GM12864 (cell line): Measurements from ENCODE around the gene TMEM208.

Experiments
- DNase-seq: peaks from one replicate; pipeline ENCODE4 v3.0.0-alpha.2; 2011; ENCODE audit warnings: low read depth
- H3K4me3 ChIP-seq: 2 replicates; pipeline ENCODE4 v1.5.1; 2011; ENCODE audit warnings: mild to moderate bottlenecking, low read depth, low read length, control low read depth
- TF ChIP-seq, protein P1 (sequence below): IDR thresholded peaks from 2 replicates; pipeline ENCODE4 v1.5.1; 2011; ENCODE audit warnings: low read depth, mild to moderate bottlenecking, moderate library complexity, low read length, control low read depth, inconsistent platforms; ENCODE audit errors: missing control alignments

The TMEM208 gene

DNA sequence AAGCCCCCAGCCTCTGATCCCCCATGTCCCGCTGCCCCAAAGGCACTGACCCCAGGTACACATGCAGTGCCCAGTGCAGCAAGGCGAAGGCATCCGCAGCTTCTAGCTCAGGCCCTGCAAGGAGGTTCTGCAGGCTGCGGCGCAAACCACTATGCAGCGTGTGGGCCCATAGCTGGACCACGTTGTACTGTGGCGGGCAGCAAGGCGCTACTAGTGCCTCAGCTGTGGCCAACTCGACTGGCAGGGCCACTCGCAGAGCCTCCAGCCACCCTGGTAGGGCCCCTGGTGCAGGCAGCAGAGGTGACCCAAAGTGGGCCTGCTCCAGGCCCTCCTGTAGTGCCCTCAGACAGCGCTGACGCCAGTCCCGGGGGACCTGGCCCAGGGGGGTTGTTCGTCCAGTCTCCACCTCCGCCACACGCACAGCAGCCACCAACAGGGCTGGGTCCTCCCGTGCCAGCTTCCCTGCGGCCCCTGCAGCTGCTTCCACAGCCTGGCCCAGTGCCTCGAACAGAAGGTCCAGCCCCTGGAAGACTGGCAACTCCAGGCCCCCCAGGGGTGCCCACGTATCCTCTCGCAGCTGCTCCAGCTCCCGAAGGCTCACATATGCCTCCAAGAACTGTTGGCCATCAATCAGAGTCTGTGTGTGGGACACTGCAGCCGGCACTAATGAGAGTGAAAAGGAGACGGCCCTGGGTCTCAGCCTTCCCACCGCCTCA is 39.6 kb upstream of the TMEM208 start:
- TF ChIP-seq, protein P1, sequence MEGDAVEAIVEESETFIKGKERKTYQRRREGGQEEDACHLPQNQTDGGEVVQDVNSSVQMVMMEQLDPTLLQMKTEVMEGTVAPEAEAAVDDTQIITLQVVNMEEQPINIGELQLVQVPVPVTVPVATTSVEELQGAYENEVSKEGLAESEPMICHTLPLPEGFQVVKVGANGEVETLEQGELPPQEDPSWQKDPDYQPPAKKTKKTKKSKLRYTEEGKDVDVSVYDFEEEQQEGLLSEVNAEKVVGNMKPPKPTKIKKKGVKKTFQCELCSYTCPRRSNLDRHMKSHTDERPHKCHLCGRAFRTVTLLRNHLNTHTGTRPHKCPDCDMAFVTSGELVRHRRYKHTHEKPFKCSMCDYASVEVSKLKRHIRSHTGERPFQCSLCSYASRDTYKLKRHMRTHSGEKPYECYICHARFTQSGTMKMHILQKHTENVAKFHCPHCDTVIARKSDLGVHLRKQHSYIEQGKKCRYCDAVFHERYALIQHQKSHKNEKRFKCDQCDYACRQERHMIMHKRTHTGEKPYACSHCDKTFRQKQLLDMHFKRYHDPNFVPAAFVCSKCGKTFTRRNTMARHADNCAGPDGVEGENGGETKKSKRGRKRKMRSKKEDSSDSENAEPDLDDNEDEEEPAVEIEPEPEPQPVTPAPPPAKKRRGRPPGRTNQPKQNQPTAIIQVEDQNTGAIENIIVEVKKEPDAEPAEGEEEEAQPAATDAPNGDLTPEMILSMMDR = no peak
- DNase-seq = no peak
- H3K4me3 ChIP-seq = no peak overlapping the region

DNA sequence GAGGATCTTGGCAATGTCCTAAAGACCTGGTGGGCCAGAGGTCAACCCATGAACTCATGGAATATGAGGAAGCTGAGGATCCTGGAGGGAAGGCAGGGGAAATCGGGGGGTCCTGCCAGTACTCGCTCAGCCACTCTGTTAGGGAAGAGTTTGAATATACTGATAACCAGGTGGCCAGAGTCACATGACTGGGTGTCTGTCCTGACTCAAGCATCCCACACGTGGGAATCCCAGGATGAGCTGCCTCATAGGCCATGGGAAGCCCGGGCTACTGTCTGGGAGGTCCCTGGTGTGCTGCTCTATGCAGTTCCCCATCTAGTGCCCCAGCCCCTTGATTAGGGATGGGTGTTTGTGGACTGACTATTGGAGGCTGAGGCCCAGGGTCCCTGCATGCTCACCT is 38.6 kb upstream of the TMEM208 start:
- DNase-seq = no peak
- TF ChIP-seq, protein P1 = no peak
- no peak overlapping the region for H3K4me3 ChIP-seq

DNA sequence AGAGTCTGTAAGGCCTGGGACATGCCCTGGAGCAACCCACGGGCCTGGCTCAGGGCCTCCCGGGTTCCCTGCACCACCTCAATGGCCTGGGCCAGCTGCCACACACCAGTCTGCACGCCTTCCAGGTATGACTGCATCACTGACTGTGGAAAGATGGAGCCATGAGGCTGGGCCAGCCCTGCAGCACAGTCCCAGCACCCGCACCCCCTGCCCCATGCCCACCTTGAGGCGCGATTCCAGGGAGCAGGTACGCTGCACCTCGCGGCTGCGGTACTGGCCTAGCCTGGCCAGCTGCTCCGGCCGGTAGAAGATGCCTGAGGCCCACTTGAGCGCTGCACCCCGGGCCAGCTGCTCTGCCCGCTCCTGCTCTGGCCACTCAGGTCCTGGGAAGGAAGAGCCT is 38.1 kb upstream of the TMEM208 start:
- TF ChIP-seq, protein P1 = no peak
- DNase-seq = no peak

DNA sequence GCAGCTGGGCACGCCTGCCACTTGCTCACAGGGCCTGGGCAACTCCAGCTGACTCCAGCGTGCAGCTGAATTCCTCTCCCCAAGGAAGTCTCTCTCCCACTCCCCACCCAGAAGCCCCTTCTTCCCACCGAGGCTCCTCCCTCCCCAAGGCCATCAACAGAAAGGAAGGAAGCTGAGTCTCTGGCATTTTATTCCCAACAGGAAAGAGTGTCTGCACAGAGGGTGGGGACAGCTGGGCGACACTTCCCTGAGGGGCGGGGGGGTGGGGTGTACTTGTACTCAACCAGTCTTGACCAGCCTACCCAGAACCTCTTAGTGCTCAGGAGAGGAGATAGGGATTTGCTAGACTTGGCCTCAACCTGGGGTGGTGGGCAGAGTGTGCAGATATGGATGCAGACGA is 36.9 kb upstream of the TMEM208 start, which contains the start of gene EXOC3L1:
Gene EXOC3L1, minus strand, starts transcription at position 96 of the 400 bp plus-strand sequence. CDS start 460 bp downstream, outside the sequence.
- no peak within 1 kb of the TSS for H3K4me3 ChIP-seq
- no peak for DNase-seq
- TF ChIP-seq, protein P1 = no peak

More for the DNA sequence above, 38.1 kb upstream of the TMEM208 start:
- no peak overlapping the region for H3K4me3 ChIP-seq

DNA sequence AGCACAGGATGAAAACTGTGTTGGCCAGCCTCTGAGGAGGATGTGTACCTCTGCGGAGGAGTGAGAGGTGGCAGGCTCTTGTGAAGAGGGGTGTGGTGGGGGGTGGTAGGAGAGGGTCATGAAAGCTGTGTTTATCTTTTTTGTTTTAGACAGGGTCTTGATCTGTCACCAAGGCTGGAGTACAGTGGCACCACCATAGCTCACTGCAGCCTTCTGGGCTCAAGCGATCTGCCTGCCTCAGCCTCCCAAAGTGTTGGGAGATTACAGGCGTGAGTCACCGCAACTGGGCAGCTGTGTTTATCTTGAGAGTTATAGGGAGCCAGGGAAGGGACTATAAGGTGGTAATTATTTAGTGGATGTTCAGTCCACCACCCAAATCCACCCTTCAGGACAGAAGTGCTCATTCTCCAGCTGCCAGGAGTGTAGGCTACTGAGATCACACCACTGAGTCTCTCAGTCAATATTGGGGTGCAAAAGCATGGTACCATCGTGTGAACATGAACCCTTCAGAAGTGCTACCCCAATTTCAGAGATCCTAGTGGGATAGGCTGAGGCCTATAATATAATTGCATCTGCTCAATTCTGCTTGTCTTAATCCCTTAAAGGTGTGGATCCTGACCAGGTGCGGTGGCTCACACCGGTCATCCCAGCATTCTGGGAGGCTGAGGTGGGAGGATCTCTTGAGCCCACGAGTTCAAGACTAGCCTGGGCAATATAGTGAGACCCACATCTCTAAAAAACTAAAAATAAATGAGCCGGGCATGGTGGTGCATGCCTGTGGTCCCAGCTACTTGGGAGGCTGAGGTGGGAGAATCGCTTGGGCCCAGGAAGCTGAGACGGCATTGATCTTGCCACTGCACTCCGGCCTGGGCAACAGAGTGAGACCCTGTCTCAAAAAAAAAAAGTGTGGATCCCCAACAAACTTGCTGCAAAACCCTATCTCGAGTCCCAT is 36.2 kb upstream of the TMEM208 start:
- no peak for DNase-seq
- TF ChIP-seq, protein P1 = no peak
- no peak overlapping the region for H3K4me3 ChIP-seq

DNA sequence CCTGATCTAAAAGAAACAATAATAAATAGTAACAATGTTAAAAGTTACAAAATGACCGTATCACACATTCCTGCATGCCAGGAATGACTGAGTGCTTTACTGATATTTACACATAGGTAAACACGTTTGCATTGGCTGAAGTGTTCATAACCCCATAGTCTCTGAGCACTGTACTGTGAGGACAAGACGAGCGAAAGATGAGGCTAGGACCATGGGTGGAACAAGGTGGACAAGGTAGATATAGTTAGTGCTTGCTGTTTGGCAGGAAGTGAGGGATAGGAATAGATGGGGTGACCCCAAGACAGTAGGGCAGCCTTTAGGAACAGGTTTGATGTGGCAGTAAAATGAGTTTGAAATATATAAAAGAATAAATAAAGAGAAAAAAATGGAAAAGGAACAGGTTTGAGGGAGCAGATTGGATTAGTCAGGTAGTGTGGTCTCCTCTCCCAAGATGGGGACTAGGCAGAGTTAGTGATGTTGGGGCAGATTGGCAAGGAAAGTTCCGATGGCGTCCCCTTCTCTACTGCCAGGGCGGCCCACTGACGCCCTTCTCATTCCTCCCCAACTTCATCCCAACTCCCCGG is 35.4 kb upstream of the TMEM208 start:
- DNase-seq = no peak
- H3K4me3 ChIP-seq = peak overlapping the region; percentile 84
- TF ChIP-seq, protein P1 = no peak
